Renal pelvis (tissue), 4 donors: ENCODE results near the gene LEMD2. TPM values are rescaled to one million over a fixed set of nuclear protein-coding genes. Genes with fewer than 3 reads are reported as not detected.

Experiments used
- DNase-seq: peaks from one replicate; pipeline ENCODE4 v3.0.0-alpha.2; 2013
- polyA plus RNA-seq, 3 donors: library from polyadenylated mRNA; unstranded; fragments of 120-200 nt; gene quantifications; one replicate each; pipeline ENCODE4 v1.2.1, GENCODE V29; 2013; ENCODE audit not compliant: insufficient read length in 3 of 3

LEMD2 gene
- polyA plus RNA-seq, 3 donors: 67.7 to 87.9 (median 81.1) TPM

DNA sequence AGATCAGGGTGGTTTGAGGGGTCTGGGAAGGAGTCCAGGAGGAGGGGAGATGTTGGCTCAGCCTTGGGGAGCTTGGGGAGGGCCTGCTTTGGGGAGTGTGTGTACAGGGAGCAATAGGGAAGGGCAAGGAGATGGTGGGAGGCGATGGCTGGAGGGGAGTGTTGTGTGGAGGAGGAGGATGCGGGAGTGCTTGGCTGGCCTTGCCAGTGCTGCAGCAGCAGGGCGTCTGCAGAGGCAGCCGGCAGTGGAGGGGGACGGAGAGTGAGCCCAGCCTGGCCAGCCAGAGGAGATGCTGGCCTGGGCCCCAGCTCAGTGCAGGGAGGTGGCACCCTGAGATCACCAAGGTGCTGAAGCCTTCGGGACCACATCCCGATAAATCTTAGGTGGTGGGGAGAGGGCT, 46.1 kb downstream of the LEMD2 start:
- no peak for DNase-seq

DNA sequence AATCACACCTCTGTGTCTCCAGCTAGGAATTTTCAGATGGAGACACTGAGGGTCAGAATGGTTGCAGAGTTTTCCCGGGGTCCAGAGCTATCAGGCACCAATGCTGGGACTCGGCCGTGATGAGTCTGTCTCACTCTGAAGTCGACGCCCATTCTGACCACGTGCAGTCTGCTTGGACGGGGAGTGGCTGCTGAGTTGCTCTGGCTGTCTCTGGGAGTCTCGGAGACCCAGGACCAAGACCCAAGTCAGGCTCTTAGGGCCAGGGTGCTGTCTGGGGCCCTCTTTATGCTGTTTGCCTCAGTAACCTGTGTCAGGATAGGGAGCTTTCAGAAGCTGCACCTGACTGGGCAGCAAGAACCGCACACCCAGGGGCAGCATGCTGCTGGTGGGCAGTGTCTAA, 46.8 kb downstream of the LEMD2 start:
- no peak for DNase-seq

DNA sequence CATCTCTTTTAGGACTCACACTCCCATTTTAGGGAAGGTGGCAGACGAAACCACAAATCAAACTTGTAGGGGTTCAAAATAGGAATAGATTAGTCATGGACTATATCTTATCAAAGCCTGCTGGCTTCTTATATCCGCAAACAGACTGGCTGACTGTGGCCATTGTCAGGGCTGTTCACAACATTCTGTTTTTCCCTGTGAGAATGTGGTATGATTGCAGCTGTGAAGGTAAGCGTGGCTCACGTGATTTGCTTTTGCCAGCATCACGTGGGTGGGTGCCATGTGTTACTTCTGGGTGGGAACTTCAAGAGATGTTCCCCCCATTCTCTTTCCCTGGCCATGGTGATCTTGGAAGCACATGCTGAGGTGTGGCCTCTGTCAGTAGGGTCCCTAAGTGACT, 48.1 kb downstream of the LEMD2 start:
- no peak for DNase-seq

DNA sequence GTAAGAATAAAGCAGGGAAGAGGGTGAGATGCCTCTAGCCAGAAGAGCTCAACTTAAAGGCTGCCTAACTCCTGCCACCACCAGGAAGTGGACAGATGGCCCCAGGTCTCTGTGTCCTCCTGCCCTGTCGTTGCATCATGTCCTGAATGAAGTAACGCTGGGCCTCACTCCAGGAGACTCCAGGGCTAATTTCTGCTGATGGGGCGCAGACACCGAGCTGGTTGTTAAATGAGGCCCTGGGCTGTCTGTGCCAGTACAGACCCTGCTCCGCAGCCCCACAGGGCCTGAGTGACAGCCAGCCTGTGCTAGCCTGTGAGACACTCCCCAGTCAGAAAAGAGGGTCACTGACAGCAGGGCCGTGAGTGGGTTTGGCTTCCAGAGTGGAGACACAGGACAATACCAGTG, 48.7 kb downstream of the LEMD2 start:
- DNase-seq: no peak

DNA sequence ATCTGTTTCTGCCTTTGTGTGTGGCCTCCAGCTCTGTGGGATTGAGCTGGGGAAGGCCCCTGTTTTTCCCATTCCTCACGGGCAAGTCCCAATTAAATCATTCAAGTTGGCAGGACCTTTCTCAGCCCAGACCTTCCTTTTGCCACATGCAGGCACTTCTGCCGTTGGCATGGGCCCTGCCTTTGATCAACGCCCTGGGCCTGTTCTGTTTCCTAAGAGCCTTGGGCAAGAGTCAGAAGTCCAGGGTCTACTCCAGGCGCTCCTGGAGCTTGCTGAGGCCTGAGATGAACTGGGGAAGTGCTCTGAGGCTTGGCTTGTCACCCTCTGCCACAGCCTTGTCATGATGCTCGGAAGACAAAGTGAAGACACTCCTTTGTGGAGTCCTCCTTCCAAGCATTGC, 49.4 kb downstream of the LEMD2 start:
- DNase-seq: no peak

DNA sequence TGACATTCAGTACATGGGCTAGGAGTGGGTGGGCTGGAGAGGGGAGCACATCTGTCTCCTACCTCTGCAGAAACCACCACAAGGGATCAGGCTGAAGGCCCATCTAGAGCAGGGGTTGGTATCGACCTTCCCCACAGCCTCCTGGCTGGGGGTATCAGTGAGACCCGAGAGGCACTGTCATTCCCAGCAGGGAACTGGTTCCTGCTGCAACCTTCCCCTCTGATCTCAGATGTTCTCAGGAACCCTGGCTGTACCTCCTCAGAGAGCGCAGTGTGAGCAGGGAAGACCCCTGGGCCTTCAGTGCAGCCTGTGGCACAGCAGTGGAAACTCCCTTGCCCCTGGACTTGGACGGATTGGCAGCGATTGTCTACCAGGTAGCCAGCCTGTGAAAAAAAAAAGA, 50.1 kb downstream of the LEMD2 start:
- no peak for DNase-seq

DNA sequence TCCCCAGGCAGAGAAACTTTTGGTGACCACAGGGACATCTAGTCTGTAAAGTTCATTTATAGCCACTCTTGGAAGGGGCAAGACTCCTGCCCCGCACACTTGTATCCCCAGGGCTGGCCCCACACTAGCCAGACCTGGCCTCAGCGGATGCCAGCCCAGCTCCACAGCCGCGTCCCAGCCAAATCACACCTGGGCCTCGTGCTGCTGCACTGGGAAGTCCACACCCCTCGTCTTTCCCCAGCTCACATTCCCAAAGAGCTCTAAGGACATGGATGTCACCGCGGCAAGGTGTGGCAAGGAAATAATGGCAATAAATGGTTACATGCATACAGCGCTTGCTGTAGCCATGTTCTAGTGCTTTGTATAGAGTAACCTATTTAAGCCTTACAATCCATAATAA, 50.8 kb downstream of the LEMD2 start:
- DNase-seq: no peak

DNA sequence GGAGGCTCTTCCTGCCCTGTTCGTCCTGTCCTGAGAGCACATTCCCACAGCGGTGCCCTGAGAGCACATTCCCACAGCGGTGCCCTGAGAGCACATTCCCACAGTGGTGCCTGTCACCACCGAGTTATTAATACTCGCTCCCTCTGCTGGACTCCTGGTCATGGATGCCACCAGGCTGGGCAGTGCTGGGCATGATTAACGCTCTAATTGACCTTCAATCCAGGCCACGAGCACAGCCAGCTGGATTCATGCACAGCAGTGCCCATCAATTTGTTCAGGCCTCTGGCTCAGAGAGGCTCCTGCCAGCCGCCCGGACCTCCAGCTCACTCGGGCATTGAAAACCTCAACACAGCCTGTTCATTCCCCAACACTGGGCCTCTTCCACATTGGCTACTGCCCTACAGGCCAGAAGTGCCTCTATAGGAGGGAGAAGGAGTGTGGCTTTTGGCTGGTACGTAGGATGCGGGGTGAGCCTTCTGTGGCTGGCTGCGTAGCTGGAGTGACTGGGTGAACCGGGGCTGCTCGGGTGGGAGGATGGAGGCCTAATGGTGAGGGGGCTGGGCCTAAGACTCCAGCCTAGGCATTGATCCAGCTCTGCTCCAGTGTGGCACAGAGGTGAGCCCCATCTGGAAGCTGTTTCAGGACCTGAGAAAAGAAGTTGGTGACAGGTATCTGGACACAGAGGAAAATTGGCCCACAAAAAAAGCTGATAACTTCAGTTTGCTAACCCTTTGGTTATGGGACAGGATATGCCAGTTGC, 51.5 kb downstream of the LEMD2 start:
- no peak for DNase-seq

DNA sequence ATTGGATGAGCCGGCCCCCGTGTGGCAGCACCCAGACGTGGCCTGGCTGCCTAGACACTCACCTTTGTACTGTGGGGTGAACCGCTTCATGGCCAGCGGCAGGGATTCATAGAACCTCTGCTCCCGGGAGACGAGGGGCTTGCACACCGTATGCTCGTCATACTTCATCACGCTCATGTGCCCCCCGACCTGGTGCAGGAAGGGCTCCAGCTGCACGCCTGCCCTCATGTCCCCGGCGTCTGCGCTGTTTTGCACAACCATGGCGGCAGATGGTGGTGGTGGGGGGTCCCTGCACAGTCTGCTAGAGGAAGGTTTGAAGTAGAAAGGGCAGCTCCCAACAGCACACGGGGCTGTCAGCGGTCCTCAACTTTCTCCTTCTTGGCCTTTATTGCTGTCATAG, 53.7 kb downstream of the LEMD2 start:
- no peak for DNase-seq

DNA sequence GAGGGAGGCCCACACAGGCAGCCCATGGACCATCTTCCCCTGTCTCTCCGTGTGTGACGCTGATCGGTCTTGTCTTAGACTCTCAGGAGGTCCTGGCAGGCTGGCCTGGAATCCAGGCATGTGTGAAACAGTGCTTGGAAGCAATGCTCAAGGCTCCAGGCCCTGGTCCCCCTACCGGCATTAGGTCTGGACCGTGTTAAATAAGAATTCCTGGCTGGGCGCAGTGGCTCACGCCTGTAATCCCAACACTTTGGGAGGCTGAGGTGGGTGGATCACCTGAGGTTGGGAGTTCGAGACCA, 55.3 kb downstream of the LEMD2 start:
- DNase-seq: no peak

DNA sequence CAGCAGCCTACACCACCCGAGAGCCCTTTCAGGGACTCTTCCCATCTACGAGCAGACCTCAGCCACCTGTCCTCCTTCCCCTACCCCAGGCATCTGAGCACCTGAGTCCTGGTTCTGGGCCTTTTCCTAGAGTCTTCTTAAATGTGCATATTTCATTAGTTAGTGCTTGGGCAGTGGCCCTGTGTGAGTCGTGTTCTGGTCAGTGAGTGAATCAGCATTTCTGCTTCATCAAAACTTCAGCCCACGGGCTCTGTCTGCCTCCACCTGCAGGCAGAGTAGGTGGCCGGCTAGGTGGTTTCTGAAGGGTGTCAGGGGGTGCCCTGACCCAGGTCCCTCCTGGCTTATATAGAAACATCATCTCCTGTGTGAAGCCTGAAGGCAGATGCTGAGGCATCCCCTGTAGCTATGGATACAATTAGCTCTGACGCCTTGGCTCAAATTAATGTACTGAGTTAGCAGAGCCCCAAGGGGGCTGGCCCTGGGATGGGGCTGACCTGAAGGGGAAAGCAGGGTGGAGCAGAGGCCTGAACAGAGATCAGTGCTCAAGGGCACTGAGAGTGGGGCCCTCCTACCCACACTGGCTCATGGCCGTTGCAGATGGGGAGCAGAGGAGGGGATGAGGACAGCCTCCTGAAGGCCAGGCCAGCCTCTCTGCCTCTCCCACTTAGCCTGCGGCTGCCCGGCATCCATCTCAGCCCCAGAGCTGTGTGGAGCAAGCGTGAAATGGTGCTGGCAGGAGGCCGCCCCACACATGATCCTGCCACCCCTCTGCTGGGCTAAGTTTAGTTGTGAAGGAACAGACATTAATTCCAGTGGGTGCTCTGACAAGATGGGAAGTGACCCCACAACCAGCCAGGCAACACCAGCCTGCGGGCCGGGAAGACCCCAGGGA, 55.9 kb downstream of the LEMD2 start:
- DNase-seq: no peak

DNA sequence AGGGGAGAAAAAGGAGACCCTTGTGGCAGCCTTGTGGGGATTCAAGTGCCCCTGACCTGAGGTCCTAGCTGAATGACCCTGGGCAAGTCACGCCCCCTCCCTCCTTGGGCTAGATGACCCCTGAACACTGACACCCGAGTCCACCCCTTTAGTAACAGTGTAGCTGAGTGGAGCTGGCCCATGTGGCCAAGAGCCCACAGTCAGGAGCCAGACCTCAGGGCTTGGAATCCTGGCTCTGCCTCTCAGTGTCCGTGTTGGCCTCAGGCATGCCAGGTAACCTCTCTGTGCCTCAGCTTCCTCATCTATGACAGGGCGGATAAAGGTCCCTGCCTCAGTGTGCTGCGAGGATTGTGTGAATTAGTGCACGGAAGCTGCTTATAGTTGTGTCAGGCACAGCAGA, 56.5 kb downstream of the LEMD2 start:
- no peak for DNase-seq

DNA sequence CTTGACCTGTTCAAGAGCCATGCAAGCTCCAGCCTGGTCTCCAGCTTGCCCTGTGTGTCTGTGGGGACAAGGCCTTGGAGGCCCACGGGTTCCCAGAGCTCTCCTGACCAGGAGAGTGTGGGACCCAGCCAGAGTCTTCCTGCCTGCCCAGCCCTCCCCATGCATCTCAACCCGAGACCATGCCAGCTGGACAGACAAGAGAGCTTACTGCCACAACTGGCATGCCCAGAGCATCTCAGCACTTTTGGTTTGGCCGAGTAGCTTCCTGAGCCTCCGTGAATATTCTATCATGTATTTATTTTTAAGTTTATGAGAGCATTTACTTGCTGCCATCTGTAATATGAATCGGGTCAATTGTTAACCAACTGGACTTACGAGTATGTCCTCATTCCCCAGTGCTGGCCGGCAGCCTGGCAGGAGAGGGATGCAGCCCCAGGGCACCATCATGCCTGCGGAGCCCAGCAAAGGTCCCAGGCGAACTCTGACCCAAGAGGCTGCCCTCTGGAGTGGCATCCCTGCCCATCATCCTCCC, 57.1 kb downstream of the LEMD2 start:
- DNase-seq: no peak

DNA sequence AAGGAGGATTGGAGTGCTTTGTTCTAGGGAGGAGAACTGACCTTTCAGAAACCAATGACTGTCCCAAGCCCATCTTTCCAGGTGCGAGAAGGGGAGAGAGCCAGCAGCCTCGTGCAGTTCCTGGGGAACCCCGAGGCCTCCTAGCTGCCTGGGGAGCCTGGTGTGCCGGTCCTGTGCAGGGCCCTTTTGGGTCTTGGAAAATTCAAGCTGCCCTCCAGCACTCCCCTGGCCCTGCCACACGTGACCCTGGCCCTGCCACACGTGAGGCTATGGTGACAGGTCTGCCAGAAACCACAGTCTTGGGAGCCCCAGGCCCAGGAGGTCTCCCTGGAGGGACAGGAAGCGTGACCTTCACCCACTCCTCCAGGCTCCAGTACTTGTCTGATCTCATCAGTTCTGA, 57.9 kb downstream of the LEMD2 start:
- no peak for DNase-seq

DNA sequence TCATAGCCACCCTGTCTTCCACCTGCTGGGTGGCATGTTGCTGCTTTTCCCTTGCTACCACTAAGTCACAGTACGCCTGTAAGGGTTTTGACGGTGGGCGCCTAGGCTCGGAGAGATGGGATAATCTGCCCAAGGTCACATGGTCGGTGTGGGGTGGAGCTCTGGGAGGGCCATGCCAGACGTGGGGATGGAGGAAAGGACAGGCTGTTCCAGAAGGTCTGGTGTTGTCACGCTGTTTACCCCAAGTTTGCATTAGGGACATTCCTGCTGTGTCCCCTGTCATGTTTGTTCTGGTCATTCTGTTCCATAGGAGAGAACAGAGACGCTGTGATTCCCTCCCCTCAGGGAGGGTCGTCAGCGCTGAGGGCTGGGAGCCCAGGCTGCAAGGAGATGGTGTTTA, 58.3 kb downstream of the LEMD2 start:
- no peak for DNase-seq

DNA sequence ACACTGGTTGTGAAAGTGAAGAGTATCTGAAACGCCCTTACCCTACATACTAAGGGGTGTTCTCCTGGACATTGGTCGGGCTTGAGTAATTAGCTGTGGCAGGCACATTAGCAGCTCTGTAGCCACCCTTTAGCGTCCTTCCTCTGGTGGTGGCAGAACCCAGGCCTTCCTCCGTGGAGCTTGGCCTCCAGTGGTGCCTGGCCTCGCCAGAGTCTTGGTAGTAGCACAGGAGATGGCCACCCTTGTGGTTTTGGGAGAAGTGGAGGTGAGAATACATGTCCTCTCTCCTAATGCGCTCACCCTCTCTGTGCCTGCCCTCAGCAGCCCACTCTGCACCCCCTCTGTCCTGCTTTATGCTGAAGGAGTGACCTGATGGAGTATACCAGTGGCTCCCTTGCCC, 59.9 kb downstream of the LEMD2 start:
- DNase-seq: no peak

DNA sequence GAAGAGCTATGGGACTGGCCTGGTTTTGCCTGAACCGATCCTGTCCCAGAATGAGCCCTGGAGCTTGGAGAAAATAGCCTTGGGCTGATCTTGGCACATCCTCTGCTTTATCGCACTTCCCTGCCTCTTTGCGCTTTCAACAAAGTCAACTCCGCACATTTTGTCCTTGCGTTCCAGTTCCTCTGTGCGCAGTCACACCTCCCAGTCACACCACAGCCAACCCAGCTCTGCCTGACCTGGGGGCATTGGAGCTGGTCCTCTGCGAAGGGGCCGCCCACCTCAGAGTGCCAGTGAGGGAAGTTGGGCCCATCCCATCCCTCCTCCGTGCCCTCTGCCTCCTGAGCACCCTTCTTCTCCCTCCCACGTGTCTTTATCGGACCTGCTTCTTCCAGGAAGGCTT, 60.5 kb downstream of the LEMD2 start:
- no peak for DNase-seq

DNA sequence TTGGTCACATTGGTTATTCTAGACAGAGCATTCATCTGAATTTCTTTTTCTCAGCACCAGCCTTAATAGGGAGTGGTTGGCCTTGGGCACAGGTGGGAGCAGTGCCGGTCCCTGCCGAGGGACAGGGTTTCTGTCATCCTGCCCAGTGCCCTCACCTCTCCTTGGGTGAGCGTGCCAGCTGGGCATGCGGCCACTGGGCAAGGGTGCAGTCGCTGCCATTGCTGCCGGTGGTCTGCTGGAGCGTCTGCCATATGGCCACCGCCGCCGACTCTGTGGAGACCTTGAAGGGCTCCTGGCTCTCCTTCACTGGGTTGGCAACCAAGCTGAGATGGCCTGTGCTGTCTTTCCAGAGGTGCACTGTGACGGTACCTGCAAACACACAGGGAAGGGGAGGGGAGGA, 61.0 kb downstream of the LEMD2 start:
- no peak for DNase-seq

DNA sequence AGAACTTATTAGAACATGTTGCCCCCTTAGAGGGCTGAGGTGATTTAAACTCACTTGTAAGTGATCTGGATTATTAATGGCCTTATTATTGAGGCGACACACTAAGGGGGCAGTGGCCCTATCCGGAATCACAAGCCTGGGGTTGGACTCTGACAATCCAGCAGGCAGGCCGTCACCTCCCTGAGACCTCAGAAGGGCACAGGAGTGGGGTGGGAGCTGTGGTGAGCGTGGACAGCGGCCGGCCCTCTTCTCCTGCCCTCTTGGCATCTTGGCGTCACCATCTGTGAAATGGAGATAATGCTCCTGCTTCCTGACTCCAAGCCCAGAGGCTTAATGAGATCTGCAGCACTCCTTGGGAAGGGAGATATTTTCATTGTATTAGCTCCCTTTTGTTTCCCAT, 61.8 kb downstream of the LEMD2 start:
- no peak for DNase-seq

DNA sequence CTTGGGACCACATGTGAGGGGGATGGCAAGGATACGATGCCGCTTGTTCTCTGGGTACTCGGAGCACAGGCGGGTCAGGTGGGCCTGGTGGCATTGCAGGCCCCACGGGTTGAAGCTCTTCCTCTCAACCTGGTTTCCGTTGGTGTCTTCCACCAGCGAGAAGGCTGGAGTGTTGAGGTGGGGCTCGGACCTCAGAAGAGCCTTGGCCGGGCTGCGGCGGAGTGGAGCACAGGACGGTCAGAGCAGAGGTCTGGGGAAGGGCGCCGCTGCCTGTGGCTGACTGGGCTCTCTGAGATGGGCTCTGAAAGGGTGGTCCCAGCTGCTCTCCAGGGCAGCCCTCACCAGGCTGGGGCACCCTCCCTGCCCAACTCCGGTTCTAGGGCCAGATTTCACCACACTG, 62.2 kb downstream of the LEMD2 start:
- DNase-seq: no peak

DNA sequence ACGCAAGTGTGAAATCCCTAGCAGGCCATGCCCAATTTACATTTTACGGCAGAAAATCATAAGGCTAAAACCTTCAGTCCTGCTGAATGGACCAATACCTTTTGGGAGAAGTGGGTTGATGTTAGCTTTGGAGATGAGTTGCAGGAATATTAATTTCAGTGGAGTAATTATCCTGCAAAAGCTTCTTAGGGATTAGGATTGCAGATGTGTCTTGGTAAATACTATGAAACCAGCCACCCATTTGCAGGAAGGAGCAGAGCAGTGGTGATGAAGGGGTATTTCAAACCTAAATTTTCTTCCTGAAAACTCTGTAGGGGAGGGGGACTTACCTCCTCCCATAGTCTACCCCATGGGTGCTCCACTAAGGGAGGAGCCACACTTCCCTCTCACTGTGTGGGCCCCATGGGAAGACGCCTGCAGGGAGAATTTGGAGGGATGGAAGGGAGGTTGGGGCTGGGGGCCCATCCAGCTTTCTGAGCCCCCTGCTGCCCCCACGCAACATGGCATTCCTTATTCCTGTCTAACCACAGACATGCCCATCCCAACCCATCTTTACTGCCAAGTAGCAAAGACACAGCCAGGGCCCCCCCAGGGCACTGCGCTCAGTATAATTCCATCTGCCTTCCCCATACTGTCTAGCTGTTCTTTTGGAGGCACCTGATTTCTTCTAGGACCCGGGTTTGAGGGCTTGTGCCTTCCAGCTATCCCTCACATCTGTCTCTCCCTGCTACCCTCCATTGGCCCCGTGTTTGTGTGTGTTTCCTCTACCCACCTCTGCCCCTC, 62.8 kb downstream of the LEMD2 start:
- no peak for DNase-seq

DNA sequence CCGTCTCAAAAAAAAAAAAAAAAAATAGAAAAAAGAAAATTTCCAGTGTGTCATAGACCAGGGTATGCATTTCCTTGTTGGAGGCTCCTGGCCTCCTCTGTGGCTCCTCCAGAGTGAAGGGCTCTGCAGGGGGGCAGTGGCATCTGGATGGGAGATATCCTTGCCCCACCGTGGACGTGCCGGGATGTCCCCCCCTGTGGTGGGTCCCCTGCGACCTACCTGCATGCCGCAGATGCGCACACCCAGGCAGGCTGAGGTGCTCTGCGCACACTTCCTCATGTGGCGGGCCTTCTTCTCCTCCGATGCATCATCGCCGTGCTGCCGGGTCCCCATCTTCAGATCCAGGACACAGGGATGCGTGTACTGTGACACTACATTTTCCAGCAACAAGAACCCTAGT, 63.7 kb downstream of the LEMD2 start:
- DNase-seq: no peak
